NB4 (cell line): ENCODE results near the gene UBE2D3.

Experiments
- DNase-seq: peaks from one replicate; pipeline ENCODE4 v3.0.0; 2010; ENCODE audit warnings: low read depth
- H3K4me3 ChIP-seq: one replicate; pipeline ENCODE4 v1.5.1; 2011; ENCODE audit warnings: mild to moderate bottlenecking, low read depth, low read length, moderate library complexity
- MYC ChIP-seq: IDR thresholded peaks from 2 replicates; pipeline ENCODE4 v1.6.1; 2011; ENCODE audit warnings: low read depth, low read length
- POLR2A ChIP-seq: IDR thresholded peaks from 2 replicates; pipeline ENCODE4 v1.6.1; 2011; ENCODE audit warnings: mild to moderate bottlenecking; ENCODE audit not compliant: insufficient read length; ENCODE audit errors: extremely low read depth
- TF ChIP-seq, protein P1 (sequence below): IDR thresholded peaks from 2 replicates; pipeline ENCODE4 v1.6.1; 2011; ENCODE audit warnings: low read depth, low read length
- TF ChIP-seq, protein P2 (sequence below): IDR thresholded peaks from one replicate; pipeline ENCODE4 v1.5.1; 2012; ENCODE audit warnings: low read depth, low read length

The UBE2D3 gene

DNA sequence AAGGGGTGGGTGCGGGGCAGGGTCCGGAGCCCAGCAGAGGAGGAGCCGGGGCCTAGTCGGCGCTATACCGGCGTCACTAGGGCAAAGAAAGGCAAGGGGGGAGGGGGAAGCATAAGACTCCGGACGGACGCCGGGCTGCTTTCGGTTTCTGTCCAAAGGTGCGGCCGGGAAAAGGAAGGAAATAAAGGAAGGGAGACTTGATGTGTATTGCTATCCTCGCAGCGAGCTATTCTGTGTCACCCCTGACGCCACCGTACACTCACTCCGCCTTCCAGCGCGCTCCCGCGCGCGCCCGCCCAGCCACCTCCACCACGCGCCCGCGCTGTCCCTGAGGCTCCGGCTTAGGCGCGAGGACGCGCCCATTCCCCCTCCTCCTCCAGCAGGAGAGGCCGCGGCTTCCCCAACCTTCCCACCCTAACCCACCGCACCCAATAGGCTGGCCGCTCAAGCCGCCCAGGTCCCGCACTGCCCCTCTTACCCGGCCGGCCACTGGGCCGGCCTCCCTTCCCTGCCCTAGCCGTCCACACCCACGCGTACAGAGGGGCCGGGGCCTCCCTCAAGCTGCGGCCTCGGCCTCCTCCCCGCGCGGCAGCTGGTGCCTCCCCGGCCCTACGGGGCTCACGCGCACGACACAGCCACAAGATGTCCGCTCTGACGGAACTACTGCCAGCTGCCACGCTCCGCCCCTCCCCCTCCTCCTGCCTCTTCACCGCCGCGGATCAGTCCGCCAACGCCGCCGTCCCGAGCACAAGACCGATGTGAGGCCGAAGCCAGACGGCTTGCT lies at the start of gene UBE2D3:
TSS of gene UBE2D3 (minus strand) at position 662 of the 784 bp plus-strand sequence. CDS start 1,043 bp downstream, outside the sequence.
- peak within 1 kb of the TSS; percentile 98 for H3K4me3 ChIP-seq
- peak; percentile 97 for DNase-seq
- TF ChIP-seq, protein P1, sequence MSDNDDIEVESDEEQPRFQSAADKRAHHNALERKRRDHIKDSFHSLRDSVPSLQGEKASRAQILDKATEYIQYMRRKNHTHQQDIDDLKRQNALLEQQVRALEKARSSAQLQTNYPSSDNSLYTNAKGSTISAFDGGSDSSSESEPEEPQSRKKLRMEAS, result peak; percentile 57; the same call in 1 of the 2 replicates
- TF ChIP-seq, protein P2, sequence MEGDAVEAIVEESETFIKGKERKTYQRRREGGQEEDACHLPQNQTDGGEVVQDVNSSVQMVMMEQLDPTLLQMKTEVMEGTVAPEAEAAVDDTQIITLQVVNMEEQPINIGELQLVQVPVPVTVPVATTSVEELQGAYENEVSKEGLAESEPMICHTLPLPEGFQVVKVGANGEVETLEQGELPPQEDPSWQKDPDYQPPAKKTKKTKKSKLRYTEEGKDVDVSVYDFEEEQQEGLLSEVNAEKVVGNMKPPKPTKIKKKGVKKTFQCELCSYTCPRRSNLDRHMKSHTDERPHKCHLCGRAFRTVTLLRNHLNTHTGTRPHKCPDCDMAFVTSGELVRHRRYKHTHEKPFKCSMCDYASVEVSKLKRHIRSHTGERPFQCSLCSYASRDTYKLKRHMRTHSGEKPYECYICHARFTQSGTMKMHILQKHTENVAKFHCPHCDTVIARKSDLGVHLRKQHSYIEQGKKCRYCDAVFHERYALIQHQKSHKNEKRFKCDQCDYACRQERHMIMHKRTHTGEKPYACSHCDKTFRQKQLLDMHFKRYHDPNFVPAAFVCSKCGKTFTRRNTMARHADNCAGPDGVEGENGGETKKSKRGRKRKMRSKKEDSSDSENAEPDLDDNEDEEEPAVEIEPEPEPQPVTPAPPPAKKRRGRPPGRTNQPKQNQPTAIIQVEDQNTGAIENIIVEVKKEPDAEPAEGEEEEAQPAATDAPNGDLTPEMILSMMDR, result peak; percentile 3
- TF ChIP-seq MYC (peak; percentile 89), POLR2A (peak; percentile 81)

- DNase-seq, result peak; percentile 25
- peak overlapping the region; percentile 92 for H3K4me3 ChIP-seq
- TF ChIP-seq MYC (no peak), POLR2A (no peak)
- TF ChIP-seq, protein P1, result no peak
- TF ChIP-seq, protein P2, result no peak
These were observed 44.4 kb upstream of the UBE2D3 start for GRCh38 chr4:102871772-102872171.

DNA sequence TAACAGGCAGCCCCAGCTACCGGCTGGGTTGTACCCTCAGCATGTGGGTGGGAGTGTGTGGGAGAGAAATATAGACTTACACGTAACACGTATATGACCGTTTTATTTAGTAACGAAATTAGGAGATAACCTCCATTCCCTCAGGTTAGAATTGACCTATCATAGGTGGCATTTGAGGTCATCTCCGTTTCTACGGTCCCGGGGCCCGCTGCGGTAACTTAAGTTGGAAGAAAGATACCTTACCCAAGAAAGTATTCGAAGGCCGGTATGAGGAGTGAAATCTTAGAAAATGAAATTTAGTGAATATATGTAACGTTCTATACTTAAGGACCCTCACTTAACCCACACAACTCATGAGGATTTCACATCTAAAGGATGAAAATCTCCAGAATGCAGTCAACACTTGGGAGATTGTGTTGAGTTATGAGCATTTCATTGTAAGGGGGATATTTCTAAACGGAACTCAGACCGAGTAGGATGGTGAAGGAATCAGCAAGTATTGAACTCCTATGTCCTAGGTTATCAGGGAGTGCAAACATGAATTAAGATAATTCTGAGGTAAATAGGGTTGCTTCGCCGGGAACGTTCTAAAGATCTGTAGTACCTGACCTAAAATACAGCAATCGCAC lies 42.3 kb upstream of the UBE2D3 start:
- DNase-seq, result peak; percentile 30
- TF ChIP-seq, protein P2, result no peak
- TF ChIP-seq MYC, result no peak
- TF ChIP-seq POLR2A, result no peak
- peak overlapping the region; percentile 92 for H3K4me3 ChIP-seq

- peak; percentile 96 for DNase-seq
- H3K4me3 ChIP-seq, result peak within 1 kb of the TSS; percentile 92
- TF ChIP-seq POLR2A (peak; percentile 82), MYC (peak; percentile 77)
- TF ChIP-seq, protein P1, result peak; percentile 90
- TF ChIP-seq, protein P2, result no peak
These were observed 41.6 kb upstream of the UBE2D3 start, which contains the start of gene CISD2 for GRCh38 chr4:102868781-102869568. CISD2 (plus strand) TSS chr4:102868992; CDS start chr4:102869085, 93 bp downstream.

- TF ChIP-seq, protein P1, result no peak
- TF ChIP-seq POLR2A, result no peak
- TF ChIP-seq, protein P2, result no peak
- no peak for TF ChIP-seq MYC
- peak overlapping the region; percentile 70 for H3K4me3 ChIP-seq
- DNase-seq, result no peak
These were observed 40.9 kb upstream of the UBE2D3 start for GRCh38 chr4:102868153-102868780.
